ENCODE data around the gene ACOT7.

Gene ACOT7

DNA sequence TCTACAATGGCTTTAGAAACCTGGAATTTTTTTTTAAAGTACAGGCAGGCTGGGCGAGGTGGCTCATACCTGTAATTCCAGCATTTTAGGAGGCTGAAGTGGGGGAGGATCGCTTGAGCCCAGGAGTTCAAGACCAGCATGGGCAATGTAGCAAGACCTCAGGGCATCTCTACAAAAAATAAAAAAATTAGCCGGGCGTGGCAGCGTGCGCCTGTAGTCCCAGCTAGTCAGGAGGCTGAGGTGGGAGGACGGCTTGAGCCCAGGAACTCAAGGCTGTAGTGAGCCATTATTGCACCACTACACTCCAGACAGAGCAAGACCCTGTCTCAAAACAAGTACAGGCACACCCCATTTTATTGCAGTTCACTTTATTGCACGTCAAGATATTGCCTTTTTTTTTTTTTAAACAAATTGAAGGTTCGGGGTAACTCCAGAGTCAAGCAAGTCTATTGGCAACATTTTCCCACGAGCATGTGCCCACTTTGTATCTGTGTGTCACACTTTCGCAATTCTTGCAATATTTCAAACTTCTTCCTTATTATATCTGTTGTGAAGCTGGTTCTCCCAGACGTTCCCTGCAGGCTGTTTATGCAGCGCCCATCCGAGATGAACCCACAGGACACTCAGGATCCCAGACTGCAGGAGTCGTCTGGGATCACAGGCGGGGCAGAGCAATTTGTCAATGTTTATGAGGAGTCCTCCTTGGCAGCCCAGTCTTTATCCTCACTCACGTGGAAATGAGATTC lies 21.5 kb upstream of the ACOT7 start:
- Histone ChIP-seq H3K27ac (no peak overlapping the region), H3K4me3 (ENCODE audit: low read depth, low read length) (no peak overlapping the region), H3K27me3 (replicated peaks) (peaks cover 47% of the 10 kb centered on the region), H3K36me3 (replicated peaks) (no peaks in the 10 kb centered on the region)
- in situ Hi-C loops (cut with HindIII; ENCODE audit: low pct_ligation_motif_present, low sequenced_read_pairs) = no loop called here
- DNase-seq = no peak
- TF ChIP-seq, protein P1, sequence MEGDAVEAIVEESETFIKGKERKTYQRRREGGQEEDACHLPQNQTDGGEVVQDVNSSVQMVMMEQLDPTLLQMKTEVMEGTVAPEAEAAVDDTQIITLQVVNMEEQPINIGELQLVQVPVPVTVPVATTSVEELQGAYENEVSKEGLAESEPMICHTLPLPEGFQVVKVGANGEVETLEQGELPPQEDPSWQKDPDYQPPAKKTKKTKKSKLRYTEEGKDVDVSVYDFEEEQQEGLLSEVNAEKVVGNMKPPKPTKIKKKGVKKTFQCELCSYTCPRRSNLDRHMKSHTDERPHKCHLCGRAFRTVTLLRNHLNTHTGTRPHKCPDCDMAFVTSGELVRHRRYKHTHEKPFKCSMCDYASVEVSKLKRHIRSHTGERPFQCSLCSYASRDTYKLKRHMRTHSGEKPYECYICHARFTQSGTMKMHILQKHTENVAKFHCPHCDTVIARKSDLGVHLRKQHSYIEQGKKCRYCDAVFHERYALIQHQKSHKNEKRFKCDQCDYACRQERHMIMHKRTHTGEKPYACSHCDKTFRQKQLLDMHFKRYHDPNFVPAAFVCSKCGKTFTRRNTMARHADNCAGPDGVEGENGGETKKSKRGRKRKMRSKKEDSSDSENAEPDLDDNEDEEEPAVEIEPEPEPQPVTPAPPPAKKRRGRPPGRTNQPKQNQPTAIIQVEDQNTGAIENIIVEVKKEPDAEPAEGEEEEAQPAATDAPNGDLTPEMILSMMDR (IDR thresholded peaks at IDR 0.05; ENCODE audit: low read depth, low read length, missing control alignments) = no peak

DNA sequence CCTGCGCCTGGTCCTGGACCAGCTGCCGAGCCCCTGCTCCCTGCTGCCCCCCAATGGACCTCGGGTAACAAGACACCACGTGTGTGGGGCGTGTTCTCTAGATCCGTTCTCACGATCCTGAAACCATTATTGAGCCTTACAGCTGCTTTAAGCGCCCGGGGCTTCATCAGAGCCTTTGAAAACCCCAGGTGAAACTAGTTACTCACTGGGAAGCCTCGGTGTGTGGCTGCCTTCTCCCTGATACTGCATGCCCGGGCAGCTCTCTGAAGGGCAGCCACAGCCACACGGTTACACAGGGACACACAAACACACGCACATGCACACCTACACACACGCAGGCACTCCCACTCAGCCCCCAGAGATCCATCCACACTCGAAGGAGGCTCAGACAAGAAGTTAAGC lies 20.9 kb upstream of the ACOT7 start:
- Histone ChIP-seq H3K27ac (no peak overlapping the region), H3K27me3 (replicated peaks) (peaks cover 41% of the 10 kb centered on the region)

DNA sequence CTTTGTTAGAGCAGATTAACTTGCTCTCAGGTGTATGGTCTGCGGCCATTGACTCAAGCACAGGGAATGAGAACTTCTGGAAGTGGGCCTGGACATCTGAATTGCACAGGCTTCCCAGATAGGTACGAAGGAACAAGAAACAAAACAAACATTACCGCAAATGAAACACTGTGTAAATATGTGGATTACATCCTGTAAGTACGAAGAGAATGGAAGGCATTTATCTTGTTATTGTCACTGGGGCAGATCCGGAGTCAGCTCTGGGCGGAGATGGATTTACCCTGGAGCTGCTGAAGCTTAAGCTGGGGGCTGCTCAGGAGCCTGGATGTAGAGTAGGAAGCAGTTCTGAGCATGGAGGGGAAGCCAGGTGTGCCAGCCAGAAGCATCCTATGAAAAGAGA lies 19.3 kb upstream of the ACOT7 start:
- peaks cover 25% of the 10 kb centered on the region for H3K27me3 ChIP-seq (replicated peaks)
- H3K27ac ChIP-seq = no peak overlapping the region
- no peak overlapping the region for H3K4me3 ChIP-seq (ENCODE audit: low read depth, low read length)
- TF ChIP-seq, protein P1 (IDR thresholded peaks at IDR 0.05; ENCODE audit: low read depth, low read length, missing control alignments) = no peak
- no peaks in the 10 kb centered on the region for H3K36me3 ChIP-seq (replicated peaks)
- in situ Hi-C loops (cut with HindIII; ENCODE audit: low pct_ligation_motif_present, low sequenced_read_pairs) = no loop called here
- no peak for DNase-seq

More for the DNA sequence above, 20.9 kb upstream of the ACOT7 start:
- H3K36me3 ChIP-seq (replicated peaks) = no peaks in the 10 kb centered on the region
- in situ Hi-C loops (cut with HindIII; ENCODE audit: low pct_ligation_motif_present, low sequenced_read_pairs) = no loop called here
- DNase-seq = no peak
- H3K4me3 ChIP-seq (ENCODE audit: low read depth, low read length) = no peak overlapping the region
- TF ChIP-seq, protein P1 (IDR thresholded peaks at IDR 0.05; ENCODE audit: low read depth, low read length, missing control alignments) = peak; percentile 79

GRCh38 chr1:6410248-6410893 lies 16.8 kb upstream of the ACOT7 start:
- Histone ChIP-seq H3K27me3 (replicated peaks) (peaks cover 2% of the 10 kb centered on the region), H3K4me3 (ENCODE audit: low read depth, low read length) (no peak overlapping the region), H3K36me3 (replicated peaks) (no peaks in the 10 kb centered on the region), H3K27ac (no peak overlapping the region)
- TF ChIP-seq, protein P1 (IDR thresholded peaks at IDR 0.05; ENCODE audit: low read depth, low read length, missing control alignments) = no peak
- DNase-seq = no peak
- in situ Hi-C loops (cut with HindIII; ENCODE audit: low pct_ligation_motif_present, low sequenced_read_pairs) = no loop called here

- H3K27me3 ChIP-seq (replicated peaks) = no peaks in the 10 kb centered on the region
- no peak for DNase-seq
- in situ Hi-C loops (cut with HindIII; ENCODE audit: low pct_ligation_motif_present, low sequenced_read_pairs) = no loop called here
Measured at GRCh38 chr1:6409733-6410132, 16.2 kb upstream of the ACOT7 start.

More at GRCh38 chr1:6409733-6410132, 16.2 kb upstream of the ACOT7 start:
- Histone ChIP-seq H3K27ac (no peak overlapping the region), H3K36me3 (replicated peaks) (no peaks in the 10 kb centered on the region), H3K4me3 (ENCODE audit: low read depth, low read length) (no peak overlapping the region)
- TF ChIP-seq, protein P1 (IDR thresholded peaks at IDR 0.05; ENCODE audit: low read depth, low read length, missing control alignments) = no peak
